Measurements from ENCODE around the gene PRR18.

The PRR18 gene

DNA sequence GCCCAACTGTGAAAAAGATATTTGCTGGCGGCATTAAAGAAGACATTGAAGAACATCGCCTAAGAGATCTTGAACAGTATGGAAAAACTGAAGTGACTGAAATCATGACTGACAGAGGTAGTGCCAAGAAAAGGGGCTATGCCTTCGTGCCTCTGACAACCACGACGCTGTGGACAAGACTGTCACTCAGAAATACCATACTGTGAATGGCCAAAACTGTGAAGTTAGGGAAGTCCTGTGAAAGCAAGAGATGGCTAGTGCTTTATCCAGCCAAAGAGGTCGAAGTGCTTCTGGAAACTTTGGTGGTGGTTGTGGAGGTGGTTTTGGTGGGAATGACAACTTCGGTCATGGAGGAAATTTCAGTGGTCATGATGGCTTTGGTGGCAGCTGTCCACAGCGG, 26.7 kb upstream of the PRR18 start:
- H3K36me3 ChIP-seq (ENCODE audit: control insufficient read depth in 1 of 2, insufficient read depth in 2 of 2, low read length in 2 of 2), result peaks cover 11 to 46% of the 10 kb centered on the region in 2 donors
- H3K9ac ChIP-seq (ENCODE audit: low read depth in 1 of 2, low read length in 2 of 2), result no peak overlapping the region
- no peaks in the 10 kb centered on the region for H3K27me3 ChIP-seq (ENCODE audit: control insufficient read depth in 1 of 2, insufficient read depth in 2 of 2, low read length in 2 of 2)
- H3K4me3 ChIP-seq (ENCODE audit: low read depth in 1 of 2, low read length in 2 of 2), result no peak overlapping the region
- peaks cover 16 to 35% of the 10 kb centered on the region in 2 donors for H3K4me1 ChIP-seq (ENCODE audit: control insufficient read depth in 1 of 2, insufficient read depth in 2 of 2, low read length in 2 of 2)
- H3K9me3 ChIP-seq (ENCODE audit: control insufficient read depth in 1 of 2, low read length in 2 of 2), result no peaks in the 10 kb centered on the region
- no peak overlapping the region for H3K27ac ChIP-seq (ENCODE audit: low read depth, low read length)

DNA sequence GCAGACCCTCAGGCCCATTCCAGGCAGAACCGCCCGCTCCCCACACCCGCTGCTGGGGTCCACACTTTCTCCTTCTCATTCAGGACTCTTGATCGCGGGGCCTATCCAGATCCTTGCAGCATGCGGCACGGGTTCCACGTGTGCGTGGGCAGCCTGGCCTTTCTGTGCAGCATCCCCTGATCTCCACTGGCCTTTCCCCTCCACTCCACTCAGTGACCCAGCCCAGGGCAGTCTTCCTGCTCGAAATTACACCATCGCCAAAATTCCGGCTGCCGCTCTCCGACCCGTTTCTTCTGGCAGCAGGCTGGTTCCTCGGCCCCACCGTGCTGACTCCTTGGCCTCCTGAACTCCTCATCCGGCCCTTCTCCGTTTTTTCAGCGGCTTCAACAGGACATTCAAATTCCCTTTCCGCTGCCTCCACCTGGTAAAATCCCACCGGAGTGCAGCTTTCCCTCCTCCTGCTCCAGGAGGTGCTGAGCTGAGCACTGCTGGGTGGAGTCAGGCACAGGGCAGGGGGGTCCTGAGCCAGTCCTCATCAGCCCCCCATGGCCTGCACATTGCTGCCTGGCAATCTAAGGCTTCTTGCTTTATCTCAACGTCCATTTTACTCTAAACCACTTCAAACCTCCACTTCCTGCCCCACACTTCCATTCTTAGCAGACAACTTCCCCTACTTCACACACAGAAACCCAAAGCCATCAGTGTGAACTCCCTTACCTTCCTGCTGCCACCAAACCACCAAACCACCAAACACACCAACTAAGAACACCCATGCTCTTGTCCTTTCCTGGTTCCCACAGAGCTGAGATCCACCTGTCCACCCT, 25.2 kb upstream of the PRR18 start:
- H3K36me3 ChIP-seq (ENCODE audit: control insufficient read depth in 1 of 2, insufficient read depth in 2 of 2, low read length in 2 of 2), result peaks cover 12 to 51% of the 10 kb centered on the region in 2 donors
- H3K27ac ChIP-seq (ENCODE audit: low read depth, low read length), result no peak overlapping the region
- H3K4me3 ChIP-seq (ENCODE audit: low read depth in 1 of 2, low read length in 2 of 2), result no peak overlapping the region
- no peaks in the 10 kb centered on the region for H3K9me3 ChIP-seq (ENCODE audit: control insufficient read depth in 1 of 2, low read length in 2 of 2)
- peaks cover 5 to 26% of the 10 kb centered on the region in 2 donors for H3K4me1 ChIP-seq (ENCODE audit: control insufficient read depth in 1 of 2, insufficient read depth in 2 of 2, low read length in 2 of 2)
- no peaks in the 10 kb centered on the region for H3K27me3 ChIP-seq (ENCODE audit: control insufficient read depth in 1 of 2, insufficient read depth in 2 of 2, low read length in 2 of 2)
- H3K9ac ChIP-seq (ENCODE audit: low read depth in 1 of 2, low read length in 2 of 2), result no peak overlapping the region

DNA sequence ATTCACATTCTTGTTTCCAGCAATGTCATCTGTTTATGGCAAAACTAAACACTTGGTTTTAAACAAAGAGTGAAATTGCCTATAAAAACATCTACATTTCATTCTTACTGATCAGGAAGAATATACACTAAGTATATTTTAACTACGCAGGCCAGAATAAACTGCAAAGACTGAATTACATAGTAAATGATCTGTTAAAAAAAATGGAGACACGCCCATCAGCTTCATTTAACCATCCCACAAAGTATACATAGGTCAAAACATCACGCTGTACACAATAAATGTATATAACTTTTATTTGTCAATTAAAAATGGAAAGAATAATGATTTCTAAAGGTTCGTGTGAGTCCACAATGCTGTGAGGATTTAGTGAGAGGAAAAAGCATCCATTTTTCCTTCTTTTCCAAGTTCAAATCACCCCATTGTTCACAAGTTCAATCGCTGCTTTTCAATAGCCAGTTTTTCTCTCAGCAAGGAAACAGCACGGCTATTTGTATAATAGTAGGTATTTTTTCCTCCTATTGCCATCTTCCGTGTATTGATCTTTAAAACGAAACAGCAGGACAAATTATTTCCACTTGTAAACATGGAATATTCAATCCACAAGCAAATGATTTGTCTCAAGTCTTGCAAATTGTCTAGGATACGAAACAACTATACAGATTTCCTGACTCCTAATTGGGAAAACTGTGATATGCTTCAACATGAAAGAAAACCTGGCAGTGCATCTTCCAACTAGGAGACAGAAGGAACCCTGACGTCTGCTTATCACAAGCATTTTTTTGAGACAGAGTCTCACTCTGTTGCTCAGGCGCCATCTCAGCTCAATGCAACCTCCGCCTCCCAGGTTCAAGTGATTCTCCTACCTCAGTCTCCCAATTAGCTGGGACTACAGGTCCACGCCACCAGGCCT, 23.6 kb upstream of the PRR18 start:
- Histone ChIP-seq H3K4me1 (ENCODE audit: control insufficient read depth in 1 of 2, insufficient read depth in 2 of 2, low read length in 2 of 2) (peaks cover 5 to 26% of the 10 kb centered on the region in 2 donors), H3K27ac (ENCODE audit: low read depth, low read length) (no peak overlapping the region), H3K36me3 (ENCODE audit: control insufficient read depth in 1 of 2, insufficient read depth in 2 of 2, low read length in 2 of 2) (peaks cover 4 to 43% of the 10 kb centered on the region in 2 donors), H3K9me3 (ENCODE audit: control insufficient read depth in 1 of 2, low read length in 2 of 2) (no peaks in the 10 kb centered on the region), H3K9ac (ENCODE audit: low read depth in 1 of 2, low read length in 2 of 2) (no peak overlapping the region), H3K27me3 (ENCODE audit: control insufficient read depth in 1 of 2, insufficient read depth in 2 of 2, low read length in 2 of 2) (no peaks in the 10 kb centered on the region), H3K4me3 (ENCODE audit: low read depth in 1 of 2, low read length in 2 of 2) (no peak overlapping the region)

DNA sequence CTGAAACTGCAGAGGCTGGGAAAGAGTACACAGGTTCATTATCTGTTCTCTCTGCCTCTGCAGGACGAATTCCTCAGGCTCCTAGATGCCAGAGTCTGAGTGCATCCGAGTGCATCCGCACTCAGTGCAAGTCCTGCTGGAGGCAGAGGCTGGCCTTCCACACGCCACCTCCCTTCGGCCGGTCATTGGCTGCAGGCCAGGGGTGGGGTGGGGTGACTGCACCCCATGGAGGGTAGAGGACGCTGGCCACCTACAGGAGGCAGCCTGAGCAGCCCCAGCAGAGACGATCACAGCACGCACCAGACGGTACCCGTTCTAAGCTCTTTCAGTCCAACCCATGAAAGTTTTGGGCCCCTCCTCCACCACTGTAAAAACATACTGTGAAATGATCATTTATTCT, 22.4 kb upstream of the PRR18 start:
- Histone ChIP-seq H3K27ac (ENCODE audit: low read depth, low read length) (no peak overlapping the region), H3K36me3 (ENCODE audit: control insufficient read depth in 1 of 2, insufficient read depth in 2 of 2, low read length in 2 of 2) (peaks cover 10 to 48% of the 10 kb centered on the region in 2 donors)

DNA sequence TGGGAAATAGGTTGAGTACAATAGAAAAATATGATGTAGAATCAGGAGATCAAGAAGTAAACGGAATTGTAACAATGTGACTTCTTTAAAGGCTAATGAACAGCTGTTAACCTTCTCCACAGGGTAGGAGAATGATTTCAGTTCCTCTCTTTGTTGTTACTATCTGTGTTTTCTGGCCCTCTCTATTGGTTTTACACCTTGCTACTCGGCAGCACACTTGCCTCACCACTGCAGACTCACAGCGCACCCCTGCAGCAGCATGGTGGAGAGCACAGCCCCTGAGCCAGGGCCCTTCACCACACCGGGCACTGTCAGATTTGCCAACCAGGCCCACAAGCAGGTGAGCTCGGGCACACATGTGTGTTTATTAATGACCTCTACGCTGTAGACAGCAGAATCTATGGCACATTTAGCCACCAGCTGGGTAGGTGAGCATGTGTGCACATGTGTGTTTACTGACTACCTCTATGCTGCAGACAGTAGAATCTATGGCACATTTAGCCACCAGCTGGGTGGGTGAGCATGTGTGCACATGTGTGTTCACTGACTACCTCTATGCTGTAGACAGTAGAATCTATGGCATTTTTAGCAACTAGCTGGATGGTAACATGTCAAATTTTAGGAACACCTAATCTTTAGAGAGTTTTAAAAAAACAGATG, 17.3 kb upstream of the PRR18 start:
- no peaks in the 10 kb centered on the region for H3K27me3 ChIP-seq (ENCODE audit: control insufficient read depth in 1 of 2, insufficient read depth in 2 of 2, low read length in 2 of 2)
- H3K4me3 ChIP-seq (ENCODE audit: low read depth in 1 of 2, low read length in 2 of 2), result no peak overlapping the region

More for the DNA sequence above, 22.4 kb upstream of the PRR18 start:
- Histone ChIP-seq H3K9me3 (ENCODE audit: control insufficient read depth in 1 of 2, low read length in 2 of 2) (no peaks in the 10 kb centered on the region), H3K9ac (ENCODE audit: low read depth in 1 of 2, low read length in 2 of 2) (no peak overlapping the region), H3K27me3 (ENCODE audit: control insufficient read depth in 1 of 2, insufficient read depth in 2 of 2, low read length in 2 of 2) (no peaks in the 10 kb centered on the region), H3K4me1 (ENCODE audit: control insufficient read depth in 1 of 2, insufficient read depth in 2 of 2, low read length in 2 of 2) (peaks cover 5 to 29% of the 10 kb centered on the region in 2 donors), H3K4me3 (ENCODE audit: low read depth in 1 of 2, low read length in 2 of 2) (no peak overlapping the region)

DNA sequence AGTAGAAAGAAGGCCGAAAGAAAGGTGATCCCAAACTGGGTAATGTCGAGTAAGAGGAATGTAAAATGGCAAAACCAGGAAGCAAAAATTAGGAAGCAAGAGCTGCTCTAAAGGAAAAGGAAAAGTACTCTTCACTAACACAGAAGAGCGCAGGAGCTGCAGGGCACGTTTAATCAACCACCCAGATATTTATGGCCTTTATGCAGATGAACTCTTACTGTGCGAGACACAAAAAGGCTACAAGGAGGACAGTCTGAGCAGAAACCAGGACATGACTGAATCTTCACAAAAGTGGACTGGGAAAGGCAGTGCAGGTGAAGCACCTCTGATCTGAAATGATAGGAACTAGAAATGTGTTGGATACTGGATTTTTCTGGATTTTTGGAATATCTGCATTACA, 15.2 kb upstream of the PRR18 start:
- H3K9me3 ChIP-seq (ENCODE audit: control insufficient read depth in 1 of 2, low read length in 2 of 2), result no peaks in the 10 kb centered on the region
- no peak overlapping the region for H3K4me3 ChIP-seq (ENCODE audit: low read depth in 1 of 2, low read length in 2 of 2)
- H3K27me3 ChIP-seq (ENCODE audit: control insufficient read depth in 1 of 2, insufficient read depth in 2 of 2, low read length in 2 of 2), result no peaks in the 10 kb centered on the region
- H3K9ac ChIP-seq (ENCODE audit: low read depth in 1 of 2, low read length in 2 of 2), result no peak overlapping the region
- H3K27ac ChIP-seq (ENCODE audit: low read depth, low read length), result no peak overlapping the region
- peaks cover 0 to 5% of the 10 kb centered on the region in 2 donors for H3K4me1 ChIP-seq (ENCODE audit: control insufficient read depth in 1 of 2, insufficient read depth in 2 of 2, low read length in 2 of 2)
- peaks cover 19 to 50% of the 10 kb centered on the region in 2 donors for H3K36me3 ChIP-seq (ENCODE audit: control insufficient read depth in 1 of 2, insufficient read depth in 2 of 2, low read length in 2 of 2)

More for the DNA sequence above, 17.3 kb upstream of the PRR18 start:
- H3K27ac ChIP-seq (ENCODE audit: low read depth, low read length), result no peak overlapping the region
- H3K9ac ChIP-seq (ENCODE audit: low read depth in 1 of 2, low read length in 2 of 2), result no peak overlapping the region
- H3K36me3 ChIP-seq (ENCODE audit: control insufficient read depth in 1 of 2, insufficient read depth in 2 of 2, low read length in 2 of 2), result peaks cover 19 to 57% of the 10 kb centered on the region in 2 donors
- H3K9me3 ChIP-seq (ENCODE audit: control insufficient read depth in 1 of 2, low read length in 2 of 2), result no peaks in the 10 kb centered on the region
- peaks cover 0 to 5% of the 10 kb centered on the region in 2 donors for H3K4me1 ChIP-seq (ENCODE audit: control insufficient read depth in 1 of 2, insufficient read depth in 2 of 2, low read length in 2 of 2)

DNA sequence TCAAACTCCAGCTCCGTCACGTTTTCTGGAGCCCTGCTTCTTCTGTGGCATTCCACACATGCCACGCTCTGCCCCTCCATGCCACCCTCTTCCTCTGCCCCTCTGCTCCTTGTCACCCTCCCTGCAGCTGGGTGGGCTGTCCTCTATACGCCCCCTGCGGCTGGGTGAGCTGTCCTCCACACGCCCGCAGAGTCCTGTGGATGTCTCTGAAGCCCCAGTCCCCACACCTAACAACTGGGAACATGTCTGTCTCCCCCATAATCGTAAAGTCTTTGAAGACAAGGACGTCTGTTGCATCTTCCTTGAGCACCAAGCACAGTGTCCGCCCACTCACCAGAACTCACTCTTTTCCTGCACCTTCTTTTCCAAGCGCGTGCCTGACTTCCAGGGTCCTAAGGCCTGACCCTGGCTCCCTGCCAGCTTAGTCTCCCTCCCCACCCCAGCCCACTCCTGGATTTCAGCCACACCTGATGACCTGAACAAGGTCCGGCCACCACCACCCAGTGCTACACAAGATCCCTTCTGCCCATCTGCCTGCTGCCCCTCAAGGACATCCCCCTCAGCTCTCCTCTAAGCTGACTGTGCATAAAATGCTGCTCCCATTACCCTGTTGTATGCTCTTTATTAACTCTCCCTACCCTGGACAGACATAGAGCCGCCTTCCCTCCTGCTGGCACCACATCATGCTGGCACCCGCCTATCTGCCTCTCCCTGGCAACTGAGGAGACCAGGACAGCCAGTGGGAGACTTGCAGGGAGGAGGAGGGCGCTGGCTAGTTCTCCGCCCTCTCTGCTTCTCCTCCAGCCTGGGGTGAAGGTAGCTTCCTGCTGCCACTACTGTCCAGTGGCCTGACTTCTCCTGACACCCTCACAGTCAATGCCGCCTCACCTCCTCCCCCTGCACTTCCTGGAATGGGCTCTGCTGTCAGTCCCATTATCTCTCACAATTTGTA, 10.7 kb upstream of the PRR18 start:
- Histone ChIP-seq H3K36me3 (ENCODE audit: control insufficient read depth in 1 of 2, insufficient read depth in 2 of 2, low read length in 2 of 2) (peaks cover 6 to 20% of the 10 kb centered on the region in 2 donors), H3K27me3 (ENCODE audit: control insufficient read depth in 1 of 2, insufficient read depth in 2 of 2, low read length in 2 of 2) (no peaks in the 10 kb centered on the region), H3K4me3 (ENCODE audit: low read depth in 1 of 2, low read length in 2 of 2) (no peak overlapping the region), H3K4me1 (ENCODE audit: control insufficient read depth in 1 of 2, insufficient read depth in 2 of 2, low read length in 2 of 2) (no peaks in the 10 kb centered on the region), H3K9ac (ENCODE audit: low read depth in 1 of 2, low read length in 2 of 2) (no peak overlapping the region), H3K9me3 (ENCODE audit: control insufficient read depth in 1 of 2, low read length in 2 of 2) (no peaks in the 10 kb centered on the region), H3K27ac (ENCODE audit: low read depth, low read length) (no peak overlapping the region)

DNA sequence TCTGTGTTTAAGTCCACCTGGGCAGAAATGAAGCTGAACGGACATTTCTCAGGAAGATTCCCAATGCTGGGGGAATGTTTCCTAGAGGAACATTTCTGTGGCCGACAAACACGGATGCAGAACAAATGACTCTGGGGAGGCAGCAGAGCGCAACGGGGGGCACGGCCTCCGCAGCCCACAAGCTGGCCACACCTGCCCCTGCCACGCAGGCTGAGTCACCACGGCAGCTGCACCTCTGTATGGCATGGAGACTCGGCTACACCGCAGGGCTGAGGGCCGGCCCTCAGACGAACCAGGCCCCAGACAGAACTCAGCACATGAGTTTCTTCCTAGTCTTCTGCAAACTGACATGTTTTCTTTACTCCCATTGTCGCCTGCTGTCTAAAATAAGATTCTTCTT, 10.0 kb upstream of the PRR18 start:
- H3K27ac ChIP-seq (ENCODE audit: low read depth, low read length), result no peak overlapping the region
- peaks cover 6 to 14% of the 10 kb centered on the region in 2 donors for H3K36me3 ChIP-seq (ENCODE audit: control insufficient read depth in 1 of 2, insufficient read depth in 2 of 2, low read length in 2 of 2)
- H3K27me3 ChIP-seq (ENCODE audit: control insufficient read depth in 1 of 2, insufficient read depth in 2 of 2, low read length in 2 of 2), result no peaks in the 10 kb centered on the region
- no peak overlapping the region for H3K4me3 ChIP-seq (ENCODE audit: low read depth in 1 of 2, low read length in 2 of 2)
- no peaks in the 10 kb centered on the region for H3K9me3 ChIP-seq (ENCODE audit: control insufficient read depth in 1 of 2, low read length in 2 of 2)
- no peaks in the 10 kb centered on the region for H3K4me1 ChIP-seq (ENCODE audit: control insufficient read depth in 1 of 2, insufficient read depth in 2 of 2, low read length in 2 of 2)
- no peak overlapping the region for H3K9ac ChIP-seq (ENCODE audit: low read depth in 1 of 2, low read length in 2 of 2)

Measured in duodenal mucosa (tissue), 2 donors.